Measurements from ENCODE around the gene CEPT1. TPM values are rescaled to one million over a fixed set of nuclear protein-coding genes. Genes with fewer than 3 reads are reported as not detected.

CEPT1 gene
- total and polyA plus RNA-seq, 2 experiments from 2014 or later: 28.7 to 35.8 TPM

DNA sequence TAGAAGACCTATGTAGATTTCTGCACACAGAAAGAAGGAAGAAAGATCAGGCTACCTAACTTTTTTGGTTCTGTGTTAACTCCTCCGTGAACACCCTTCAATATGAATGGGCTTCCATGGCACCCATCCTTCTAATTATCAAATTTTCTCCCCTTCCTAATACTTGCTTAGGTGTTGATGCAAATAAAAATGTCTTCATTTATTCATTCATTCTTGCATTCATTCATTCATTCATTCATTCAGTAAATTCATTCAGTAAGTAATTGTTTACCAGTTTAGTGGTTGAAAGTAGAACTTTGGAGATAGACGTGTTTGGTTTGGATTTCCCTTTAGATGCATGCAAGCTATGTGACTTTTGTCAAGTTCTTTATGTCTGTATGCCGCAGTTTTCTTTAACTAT, 92.1 kb downstream of the CEPT1 start:
- Histone ChIP-seq H3K9me3 (ENCODE audit: low read depth) (no peaks in the 10 kb centered on the region), H3K9me2 (ENCODE audit: insufficient read depth) (no peaks in the 10 kb centered on the region), H3K4me3 (no peak overlapping the region), H3K79me2 (ENCODE audit: insufficient read depth) (no peaks in the 10 kb centered on the region), H3K27ac (no peak overlapping the region), H3K9ac (no peak overlapping the region), H3K4me2 (ENCODE audit: unreplicated experiment) (no peak overlapping the region), H3K4me1 (ENCODE audit: insufficient read depth) (peaks cover 36% of the 10 kb centered on the region), H2AFZ (no peak overlapping the region), H3K27me3 (replicated peaks; ENCODE audit: insufficient read depth) (no peaks in the 10 kb centered on the region), H3F3A (ENCODE audit: insufficient read depth) (peaks cover 23% of the 10 kb centered on the region; the same call in 1 of the 2 replicates), H4K20me1 (ENCODE audit: insufficient read depth) (no peaks in the 10 kb centered on the region), H3K36me3 (ENCODE audit: low read depth) (no peaks in the 10 kb centered on the region)
- in situ Hi-C loops (cut with MboI): no loop called here
- TF ChIP-seq EZH2 (IDR thresholded peaks at IDR 0.05; ENCODE audit: insufficient read depth, poor library complexity, severe bottlenecking) (no peak), EZH2phosphoT487 (IDR thresholded peaks at IDR 0.05; ENCODE audit: insufficient read depth, low read depth) (no peak)
- 92 to 94% methylated on average over 3 of the region's 3 CpGs for WGBS, 2 experiments (ENCODE audit: low coverage in 1 of 2, low lambda C conversion rate in 2 of 2, missing lambda C conversion rate in 2 of 2)
- DNase-seq: no peak

DNA sequence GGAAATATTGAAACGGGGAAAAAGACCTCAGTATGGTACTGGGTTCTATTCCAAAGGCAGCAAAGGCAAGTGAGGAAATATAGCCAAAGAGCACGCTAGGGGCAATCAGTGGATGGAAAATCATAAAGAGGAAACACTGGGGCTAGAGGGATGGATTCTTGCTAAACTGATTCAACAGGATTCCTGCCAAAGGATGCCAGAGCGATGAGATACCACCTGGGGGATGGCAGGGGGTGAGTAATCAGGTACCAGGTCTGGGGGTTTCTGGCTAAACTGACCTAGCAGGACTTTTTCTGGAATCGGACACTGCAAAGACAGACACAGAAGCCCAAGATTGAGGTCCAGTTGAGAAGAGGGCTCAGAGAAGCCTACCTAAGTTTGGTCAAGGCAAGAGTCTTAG, 94.2 kb downstream of the CEPT1 start:
- Histone ChIP-seq H3K27me3 (replicated peaks; ENCODE audit: insufficient read depth) (no peaks in the 10 kb centered on the region), H4K20me1 (ENCODE audit: insufficient read depth) (no peaks in the 10 kb centered on the region), H3K79me2 (ENCODE audit: insufficient read depth) (no peaks in the 10 kb centered on the region), H3K9me2 (ENCODE audit: insufficient read depth) (no peaks in the 10 kb centered on the region), H3K9me3 (ENCODE audit: low read depth) (no peaks in the 10 kb centered on the region), H3K4me1 (ENCODE audit: insufficient read depth) (peaks cover 16% of the 10 kb centered on the region), H3K4me3 (no peak overlapping the region), H3F3A (ENCODE audit: insufficient read depth) (peaks cover 10% of the 10 kb centered on the region; the same call in 1 of the 2 replicates), H3K27ac (peak overlapping the region; percentile 11; the same call in 1 of the 2 replicates), H3K9ac (no peak overlapping the region), H2AFZ (no peak overlapping the region), H3K36me3 (ENCODE audit: low read depth) (no peaks in the 10 kb centered on the region), H3K4me2 (ENCODE audit: unreplicated experiment) (peak overlapping the region; percentile 3)
- in situ Hi-C loops (cut with MboI): no loop called here
- WGBS, 2 experiments (ENCODE audit: low coverage in 1 of 2, low lambda C conversion rate in 2 of 2, missing lambda C conversion rate in 2 of 2): 67 to 74% methylated on average over 4 of the region's 4 CpGs
- DNase-seq: peak; percentile 45
- TF ChIP-seq EZH2phosphoT487 (IDR thresholded peaks at IDR 0.05; ENCODE audit: insufficient read depth, low read depth) (no peak), EZH2 (IDR thresholded peaks at IDR 0.05; ENCODE audit: insufficient read depth, poor library complexity, severe bottlenecking) (no peak)

Small RNAs within 50 kb of the gene (small RNA-seq; reads per million reads assigned to genes)
- gene AL355816.1 (ENCODE audit: low read depth, low replicate concordance): not detected

Other genes with a start within 250 kb of the CEPT1 start
- 17.3 and 19.2 TPM in 2 replicates for gene LRIF1, start 176.3 kb upstream of the CEPT1 start, total RNA-seq (2014; rRNA removed; shearing (Covaris generic))
- gene LRIF1, start 176.3 kb upstream of the CEPT1 start, polyA plus RNA-seq (2016; fragmentation: Nextera tagmentation; extraction: Ambion mirVana): 18.0 and 18.6 TPM in 2 replicates
- gene DRAM2, start 130 bp upstream of the CEPT1 start, total RNA-seq (2014; rRNA removed; shearing (Covaris generic)): 82.5 and 91.4 TPM in 2 replicates
- gene DRAM2, start 130 bp upstream of the CEPT1 start, polyA plus RNA-seq (2016; fragmentation: Nextera tagmentation; extraction: Ambion mirVana): 64.1 and 66.8 TPM in 2 replicates
- gene DENND2D, start 60.4 kb downstream of the CEPT1 start, total RNA-seq (2014; rRNA removed; shearing (Covaris generic)): 3.7 and 5.1 TPM in 2 replicates
- gene DENND2D, start 60.4 kb downstream of the CEPT1 start, polyA plus RNA-seq (2016; fragmentation: Nextera tagmentation; extraction: Ambion mirVana): 6.2 and 6.6 TPM in 2 replicates
- not detected in 2 replicates for gene CHI3L2, start 87.5 kb downstream of the CEPT1 start, total RNA-seq (2014; rRNA removed; shearing (Covaris generic))
- gene CHI3L2, start 87.5 kb downstream of the CEPT1 start, polyA plus RNA-seq (2016; fragmentation: Nextera tagmentation; extraction: Ambion mirVana): 0.43 and 0.55 TPM in 2 replicates
- not detected in 2 replicates for gene CHIA, start 150.6 kb downstream of the CEPT1 start, total RNA-seq (2014; rRNA removed; shearing (Covaris generic))
- not detected in 2 replicates for gene CHIA, start 150.6 kb downstream of the CEPT1 start, polyA plus RNA-seq (2016; fragmentation: Nextera tagmentation; extraction: Ambion mirVana)

Data from GM23248 (cell line).